Mesangial cell (primary cell): Measurements from ENCODE around the gene KHDRBS1. TPM values are rescaled to one million over a fixed set of nuclear protein-coding genes. Genes with fewer than 3 reads are reported as not detected.

Experiments used
- total RNA-seq: library from RNA; depleted of rRNA; stranded (reverse); fragments of >200 nt; gene quantifications from 2 replicates; pipeline ENCODE4 v1.2.3, GENCODE V29; 2015

Gene KHDRBS1
- 116 and 124 TPM in 2 replicates for total RNA-seq

GRCh38 chr1:32013386-32014198 lies at the start of gene KHDRBS1:
Gene KHDRBS1 (plus strand): TSS chr1:32013868. CDS start chr1:32013996, 128 bp downstream.

DNA sequence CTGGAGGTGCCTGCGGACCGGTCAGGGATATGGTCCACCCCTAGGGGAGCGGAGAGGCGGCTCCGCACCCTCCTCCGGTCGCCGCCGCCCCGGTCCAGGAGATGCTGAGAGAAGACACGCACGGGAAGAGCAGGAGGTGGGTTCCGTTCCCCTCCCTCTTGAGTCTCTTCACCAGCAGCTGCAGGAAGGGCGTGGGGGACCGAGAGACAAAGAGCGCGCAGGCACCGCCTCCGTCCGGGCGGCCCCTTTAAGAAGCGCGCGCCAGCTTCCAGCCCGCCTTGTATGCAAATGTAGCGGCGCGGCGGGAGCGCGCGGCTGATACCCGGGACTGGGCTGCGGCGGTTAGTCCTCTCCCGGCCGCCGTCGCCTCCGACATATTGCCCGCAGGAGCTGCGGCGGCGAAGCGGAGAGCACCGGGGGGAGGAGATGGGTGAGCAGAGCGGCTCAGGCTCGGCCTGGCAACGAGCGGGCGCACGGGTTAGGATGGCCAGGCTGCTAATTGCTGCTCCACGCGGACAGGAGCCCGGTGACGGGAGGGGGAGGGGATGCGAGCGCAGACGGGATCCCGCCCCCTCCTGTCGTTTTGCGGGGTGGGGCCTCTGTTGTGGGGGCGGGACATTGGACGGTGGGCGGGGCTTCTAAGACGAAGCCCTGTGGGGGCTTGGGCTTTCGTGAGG lies 59.1 kb downstream of the KHDRBS1 start, which contains the start of gene TMEM39B:
Gene TMEM39B, plus strand, starts transcription at position 318 of the 677 bp plus-strand sequence. Its CDS starts 109 bp downstream, at position 427.

Other genes with a start within 250 kb of the KHDRBS1 start
- 11.7 and 39.0 TPM in 2 replicates for gene ADGRB2, start 249.5 kb upstream of the KHDRBS1 start, total RNA-seq
- 24.7 and 55.7 TPM in 2 replicates for gene SPOCD1, start 197.8 kb upstream of the KHDRBS1 start, total RNA-seq
- gene PTP4A2, start 75.5 kb upstream of the KHDRBS1 start, total RNA-seq = 62.2 and 112 TPM in 2 replicates
- 8.8 and 9.0 TPM in 2 replicates for gene TMEM39B, start 59.1 kb downstream of the KHDRBS1 start, total RNA-seq
- gene KPNA6, start 94.2 kb downstream of the KHDRBS1 start, total RNA-seq = 35.7 and 36.3 TPM in 2 replicates
- gene TXLNA, start 165.8 kb downstream of the KHDRBS1 start, total RNA-seq = 49.0 and 53.6 TPM in 2 replicates
- 10.1 and 20.3 TPM in 2 replicates for gene CCDC28B, start 186.7 kb downstream of the KHDRBS1 start, total RNA-seq
- gene IQCC, start 191.8 kb downstream of the KHDRBS1 start, total RNA-seq = 1.0 and 3.6 TPM in 2 replicates
- gene DCDC2B, start 195.2 kb downstream of the KHDRBS1 start, total RNA-seq = not detected in 2 replicates
- 12.8 and 17.8 TPM in 2 replicates for gene TMEM234, start 208.5 kb downstream of the KHDRBS1 start, total RNA-seq
- 242 and 347 TPM in 2 replicates for gene EIF3I, start 208.5 kb downstream of the KHDRBS1 start, total RNA-seq
- gene FAM167B, start 233.4 kb downstream of the KHDRBS1 start, total RNA-seq = 0.33 and 0.63 TPM in 2 replicates
- gene LCK, start 237.4 kb downstream of the KHDRBS1 start, total RNA-seq = 0.25 and 0.33 TPM in 2 replicates